Cortex of kidney (tissue), 1 donor: Measurements from ENCODE around the gene TYROBP.
"Not testable (repeated sequence)": the region's sequence is repeated elsewhere in the genome, so short reads cannot be mapped to it uniquely, and the experiment has no call there.

Experiments
- DNase-seq: peaks from one replicate; lab custom pipeline; 2025; lab: John Stamatoyannopoulos, UW

TYROBP gene

GRCh38 chr19:35931874-35932202 is 23.7 kb upstream of the TYROBP start:
- no peak for DNase-seq

GRCh38 chr19:35931161-35931873 is 23.2 kb upstream of the TYROBP start:
- DNase-seq = peak; percentile 31

GRCh38 chr19:35929876-35930275 is 21.8 kb upstream of the TYROBP start:
- DNase-seq = no peak

GRCh38 chr19:35928507-35928906 is 20.4 kb upstream of the TYROBP start:
- no peak for DNase-seq

GRCh38 chr19:35925501-35925900 is 17.4 kb upstream of the TYROBP start:
- no peak for DNase-seq

GRCh38 chr19:35921012-35921411 is 12.9 kb upstream of the TYROBP start:
- DNase-seq = no peak

- no peak for DNase-seq
Measured at GRCh38 chr19:35919306-35919705, 11.2 kb upstream of the TYROBP start.

- DNase-seq = no peak
Measured at GRCh38 chr19:35915443-35915842, 7.3 kb upstream of the TYROBP start.

GRCh38 chr19:35913589-35913988 is 5.5 kb upstream of the TYROBP start:
- no peak for DNase-seq

GRCh38 chr19:35911790-35912189 is 3.7 kb upstream of the TYROBP start:
- no peak for DNase-seq

- no peak for DNase-seq
Measured at GRCh38 chr19:35911173-35911572, 3.1 kb upstream of the TYROBP start.

- not testable (repeated sequence) for DNase-seq
Measured at GRCh38 chr19:35910355-35910754, 2.3 kb upstream of the TYROBP start.

GRCh38 chr19:35909684-35910035 is 1.6 kb upstream of the TYROBP start:
- no peak for DNase-seq

GRCh38 chr19:35908973-35909683 is 1.0 kb upstream of the TYROBP start:
- no peak for DNase-seq

- no peak for DNase-seq
Measured at GRCh38 chr19:35907377-35907745, 734 bp downstream of the TYROBP start.

GRCh38 chr19:35905178-35905727 is 2.8 kb downstream of the TYROBP start:
- no peak for DNase-seq

GRCh38 chr19:35904311-35905068 is 3.6 kb downstream of the TYROBP start:
- DNase-seq = no peak

GRCh38 chr19:35903550-35904179 is 4.4 kb downstream of the TYROBP start:
- no peak for DNase-seq

GRCh38 chr19:35902870-35903475 is 5.1 kb downstream of the TYROBP start:
- DNase-seq = no peak

GRCh38 chr19:35901854-35902661 is 6.0 kb downstream of the TYROBP start, which contains the start of gene HCST:
HCST (plus strand) TSS chr19:35902529; CDS start chr19:35902594, 65 bp downstream.
- DNase-seq = no peak

- DNase-seq = no peak
Measured at GRCh38 chr19:35901055-35901644, 6.9 kb downstream of the TYROBP start.
